Astrocyte (in vitro differentiated cells and primary cell): Measurements from ENCODE around the gene TMEM132C. TPM values are rescaled to one million over a fixed set of nuclear protein-coding genes. Genes with fewer than 3 reads are reported as not detected.

Experiments
- DNase-seq: peaks from one replicate; pipeline ENCODE4 v3.0.0-alpha.2; 2010; ENCODE audit warnings: low read depth
- FAIRE-seq: peaks from 2 replicates; lab custom pipeline; 2011; peaks lifted over from hg19 to GRCh38; lab: Jason Lieb, UNC
- H2AFZ ChIP-seq: 2 replicates; pipeline ENCODE4 v1.6.0; 2012; ENCODE audit warnings: low read depth, low read length, inconsistent platforms
- H3K27ac ChIP-seq: 2 replicates; pipeline ENCODE4 v1.5.1; 2011; ENCODE audit warnings: low read depth, low read length, inconsistent platforms
- H3K27me3 ChIP-seq: 2 replicates; pipeline ENCODE4 v1.6.0; 2011; ENCODE audit warnings: low read length, inconsistent platforms; ENCODE audit not compliant: insufficient read depth
- H3K36me3 ChIP-seq: 2 replicates; pipeline ENCODE4 v1.5.1; 2011; ENCODE audit warnings: low read length, inconsistent platforms; ENCODE audit not compliant: insufficient read depth
- H3K4me1 ChIP-seq: 2 replicates; pipeline ENCODE4 v1.5.1; 2011; ENCODE audit warnings: low read length, inconsistent platforms; ENCODE audit not compliant: insufficient read depth
- H3K4me2 ChIP-seq: 2 replicates; pipeline ENCODE4 v1.6.0; 2012; ENCODE audit warnings: low read length, inconsistent platforms
- H3K4me3 ChIP-seq: 2 replicates; pipeline ENCODE4 v1.5.1; 2011; ENCODE audit warnings: low read depth, mild to moderate bottlenecking, low read length, inconsistent platforms; ENCODE audit not compliant: insufficient read depth
- H3K79me2 ChIP-seq: 2 replicates; pipeline ENCODE4 v1.6.0; 2012; ENCODE audit warnings: mild to moderate bottlenecking, low read length, inconsistent platforms; ENCODE audit not compliant: insufficient read depth
- H3K9ac ChIP-seq: 2 replicates; pipeline ENCODE4 v1.6.0; 2012; ENCODE audit warnings: mild to moderate bottlenecking, low read length, inconsistent platforms
- H3K9me3 ChIP-seq: 2 replicates; pipeline ENCODE4 v1.5.1; 2012; ENCODE audit warnings: low read depth, mild to moderate bottlenecking, low read length, inconsistent platforms; ENCODE audit not compliant: insufficient read depth
- H4K20me1 ChIP-seq: 2 replicates; pipeline ENCODE4 v1.6.0; 2012; ENCODE audit warnings: low read length, inconsistent platforms; ENCODE audit not compliant: insufficient read depth
- H3K27ac Mint-ChIP-seq: one replicate; pipeline ENCODE4 v1.8.0; 2021; ENCODE audit warnings: mild to moderate bottlenecking, mixed read lengths; ENCODE audit not compliant: unreplicated experiment
- H3K27me3 Mint-ChIP-seq: one replicate; pipeline ENCODE4 v1.8.0; 2021; ENCODE audit warnings: low read depth, mixed read lengths; ENCODE audit not compliant: unreplicated experiment
- H3K36me3 Mint-ChIP-seq: one replicate; pipeline ENCODE4 v1.8.0; 2021; ENCODE audit warnings: low read depth, mixed read lengths; ENCODE audit not compliant: unreplicated experiment
- H3K4me1 Mint-ChIP-seq: one replicate; pipeline ENCODE4 v1.8.0; 2021; ENCODE audit warnings: low read depth, mixed read lengths; ENCODE audit not compliant: unreplicated experiment
- H3K4me3 Mint-ChIP-seq: one replicate; pipeline ENCODE4 v1.8.0; 2021; ENCODE audit warnings: mild to moderate bottlenecking, moderate library complexity, mixed read lengths; ENCODE audit not compliant: unreplicated experiment
- H3K9me3 Mint-ChIP-seq: one replicate; pipeline ENCODE4 v1.8.0; 2021; ENCODE audit warnings: mild to moderate bottlenecking, mixed read lengths; ENCODE audit not compliant: unreplicated experiment
- CTCF ChIP-seq: IDR thresholded peaks from 2 replicates; pipeline ENCODE4 v1.5.1; 2011; ENCODE audit warnings: low read depth, mild to moderate bottlenecking, inconsistent platforms, low read length, moderate library complexity; ENCODE audit not compliant: insufficient read depth
- EZH2 ChIP-seq: IDR thresholded peaks from 2 replicates; pipeline ENCODE4 v1.6.1; 2012; ENCODE audit warnings: mild to moderate bottlenecking, low read length, inconsistent platforms; ENCODE audit not compliant: insufficient read depth
- total RNA-seq: library from RNA; stranded (reverse); gene quantifications from 2 replicates; pipeline ENCODE4 v1.2.1, GENCODE V29; 2021

TMEM132C gene
- total RNA-seq, 1 donor from 2014 or later: not detected

- no peaks in the 10 kb centered on the region for H3K4me1 Mint-ChIP-seq
- no peak overlapping the region for H3K27ac ChIP-seq
These were observed 284.3 kb downstream of the TMEM132C start for GRCh38 chr12:128551266-128551665.

GRCh38 chr12:128554546-128555304 lies 287.8 kb downstream of the TMEM132C start:
- Histone ChIP-seq H3K4me3 (no peak overlapping the region), H3K9me3 (peaks cover 5% of the 10 kb centered on the region), H4K20me1 (no peaks in the 10 kb centered on the region), H3K79me2 (no peaks in the 10 kb centered on the region), H3K9ac (no peak overlapping the region), H3K27me3 (no peaks in the 10 kb centered on the region), H3K4me1 (no peaks in the 10 kb centered on the region), H3K27ac (no peak overlapping the region), H2AFZ (no peak overlapping the region), H3K36me3 (no peaks in the 10 kb centered on the region), H3K4me2 (no peak overlapping the region)
- Mint-ChIP-seq H3K27ac (no peak overlapping the region), H3K9me3 (peaks cover 10% of the 10 kb centered on the region), H3K4me1 (no peaks in the 10 kb centered on the region), H3K4me3 (no peak overlapping the region), H3K36me3 (no peaks in the 10 kb centered on the region), H3K27me3 (no peaks in the 10 kb centered on the region)
- FAIRE-seq (no peak), DNase-seq (no peak)
- TF ChIP-seq CTCF (no peak), EZH2 (no peak)

More at GRCh38 chr12:128551266-128551665, 284.3 kb downstream of the TMEM132C start:
- no peak overlapping the region for H3K9ac ChIP-seq
- no peaks in the 10 kb centered on the region for H3K79me2 ChIP-seq
- H3K9me3 Mint-ChIP-seq: peaks cover 5% of the 10 kb centered on the region
- H3K4me2 ChIP-seq: no peak overlapping the region
- peaks cover 4% of the 10 kb centered on the region for H3K9me3 ChIP-seq
- H3K4me1 ChIP-seq: no peaks in the 10 kb centered on the region
- H2AFZ ChIP-seq: no peak overlapping the region
- FAIRE-seq: no peak
- TF ChIP-seq CTCF (no peak), EZH2 (no peak)
- no peaks in the 10 kb centered on the region for H3K27me3 Mint-ChIP-seq
- no peak overlapping the region for H3K4me3 Mint-ChIP-seq
- H3K27me3 ChIP-seq: no peaks in the 10 kb centered on the region
- H3K4me3 ChIP-seq: no peak overlapping the region
- H4K20me1 ChIP-seq: no peaks in the 10 kb centered on the region
- no peaks in the 10 kb centered on the region for H3K36me3 ChIP-seq
- DNase-seq: no peak
- no peak overlapping the region for H3K27ac Mint-ChIP-seq
- H3K36me3 Mint-ChIP-seq: no peaks in the 10 kb centered on the region

- FAIRE-seq: no peak
- H3K4me3 Mint-ChIP-seq: no peak overlapping the region
These were observed 290.3 kb downstream of the TMEM132C start for GRCh38 chr12:128557231-128557630.

More at GRCh38 chr12:128557231-128557630, 290.3 kb downstream of the TMEM132C start:
- no peaks in the 10 kb centered on the region for H3K36me3 ChIP-seq
- Mint-ChIP-seq H3K4me1 (no peaks in the 10 kb centered on the region), H3K27ac (no peak overlapping the region), H3K36me3 (no peaks in the 10 kb centered on the region), H3K27me3 (no peaks in the 10 kb centered on the region), H3K9me3 (peaks cover 16% of the 10 kb centered on the region)
- no peaks in the 10 kb centered on the region for H3K79me2 ChIP-seq
- DNase-seq: no peak
- H2AFZ ChIP-seq: no peak overlapping the region
- no peaks in the 10 kb centered on the region for H3K4me1 ChIP-seq
- H4K20me1 ChIP-seq: no peaks in the 10 kb centered on the region
- no peaks in the 10 kb centered on the region for H3K27me3 ChIP-seq
- H3K4me3 ChIP-seq: no peak overlapping the region
- no peak for TF ChIP-seq EZH2
- no peak for TF ChIP-seq CTCF
- no peak overlapping the region for H3K4me2 ChIP-seq
- no peak overlapping the region for H3K9ac ChIP-seq
- no peak overlapping the region for H3K27ac ChIP-seq
- peaks cover 3% of the 10 kb centered on the region for H3K9me3 ChIP-seq
